HG03039 (cell line): ENCODE results near the gene FAHD2A.
"Not testable (repeated sequence)": the region's sequence is repeated elsewhere in the genome, so short reads cannot be mapped to it uniquely, and the experiment has no call there.

ENCODE experiments used
- ATAC-seq: cut with Tn5 transposase; IDR thresholded peaks from one replicate; pipeline ENCODE4 v1.9.1; 2021; ENCODE audit warnings: mild to moderate bottlenecking, moderate library complexity; ENCODE audit not compliant: unreplicated experiment

Gene FAHD2A, protein sequence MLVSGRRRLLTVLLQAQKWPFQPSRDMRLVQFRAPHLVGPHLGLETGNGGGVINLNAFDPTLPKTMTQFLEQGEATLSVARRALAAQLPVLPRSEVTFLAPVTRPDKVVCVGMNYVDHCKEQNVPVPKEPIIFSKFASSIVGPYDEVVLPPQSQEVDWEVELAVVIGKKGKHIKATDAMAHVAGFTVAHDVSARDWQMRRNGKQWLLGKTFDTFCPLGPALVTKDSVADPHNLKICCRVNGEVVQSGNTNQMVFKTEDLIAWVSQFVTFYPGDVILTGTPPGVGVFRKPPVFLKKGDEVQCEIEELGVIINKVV

DNA sequence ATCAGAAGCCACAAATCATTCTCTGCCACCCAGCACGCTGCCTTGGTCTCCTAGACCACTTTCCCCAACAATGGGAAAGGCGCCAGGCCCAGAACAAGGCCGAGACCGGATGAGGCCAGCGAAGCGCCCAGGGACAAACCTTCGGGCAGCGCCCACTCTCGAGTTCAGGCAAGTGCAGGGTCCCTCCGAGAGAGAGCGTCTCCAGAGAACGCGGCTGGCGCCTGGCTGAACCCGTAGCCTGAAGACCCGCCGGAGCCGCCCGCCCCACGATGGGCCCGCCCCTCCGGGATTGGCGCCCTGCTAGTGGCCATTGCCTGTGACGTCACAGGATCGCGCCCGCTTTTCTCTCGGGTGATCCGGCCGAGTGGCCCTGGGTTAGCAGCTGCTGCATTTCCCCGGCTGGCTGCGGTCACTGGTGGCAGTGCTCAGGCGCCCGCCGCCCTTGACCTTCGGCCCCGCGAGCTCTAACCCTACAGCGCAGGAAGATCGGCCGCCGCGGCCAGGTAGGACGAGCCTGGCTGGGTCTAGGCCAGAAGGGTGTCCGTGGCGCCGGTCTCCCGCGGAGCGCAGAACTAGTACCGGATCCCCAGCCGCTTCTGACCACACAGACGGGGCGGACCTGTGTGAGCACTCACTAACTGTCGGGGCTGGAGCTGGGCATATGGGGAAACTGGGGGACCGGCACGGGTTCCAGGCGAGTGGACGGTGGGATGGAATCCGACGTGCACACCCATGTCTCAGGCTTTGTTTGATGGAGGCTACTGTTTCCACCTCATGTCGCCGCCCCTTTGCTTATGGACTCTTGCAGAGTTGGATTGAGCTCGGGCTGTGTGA lies at the start of gene FAHD2A:
Gene FAHD2A (plus strand): TSS at position 339 of the 834 bp plus-strand sequence. CDS start 2,851 bp downstream, outside the sequence.
- ATAC-seq: peak; percentile 89

- ATAC-seq: no peak
Observed at GRCh38 chr2:95353055-95353575, 49.4 kb upstream of the FAHD2A start.

- ATAC-seq: no peak
Observed at GRCh38 chr2:95353613-95354468, 48.7 kb upstream of the FAHD2A start.

DNA sequence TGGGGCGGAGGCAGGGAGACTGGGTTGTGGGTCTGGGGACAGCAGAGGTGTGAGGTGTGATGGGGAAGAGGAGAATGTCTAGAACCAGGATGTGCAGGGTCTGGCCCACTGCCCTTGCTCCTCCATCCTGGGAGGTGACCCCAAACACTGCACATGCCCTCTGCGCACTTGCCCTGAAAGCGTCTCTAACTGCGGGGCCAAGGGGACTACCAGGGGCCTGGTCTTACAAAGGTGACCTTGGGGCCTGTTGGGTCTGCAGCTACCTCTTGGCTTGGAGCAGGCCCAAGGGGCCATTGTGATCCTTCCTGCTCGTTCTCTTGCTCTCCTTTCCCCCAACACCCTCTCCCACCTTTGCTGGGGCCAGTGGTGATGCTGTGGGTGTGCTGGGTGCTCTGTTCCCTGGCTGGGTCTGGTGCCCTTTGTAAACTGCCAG lies 48.0 kb upstream of the FAHD2A start:
- no peak for ATAC-seq

DNA sequence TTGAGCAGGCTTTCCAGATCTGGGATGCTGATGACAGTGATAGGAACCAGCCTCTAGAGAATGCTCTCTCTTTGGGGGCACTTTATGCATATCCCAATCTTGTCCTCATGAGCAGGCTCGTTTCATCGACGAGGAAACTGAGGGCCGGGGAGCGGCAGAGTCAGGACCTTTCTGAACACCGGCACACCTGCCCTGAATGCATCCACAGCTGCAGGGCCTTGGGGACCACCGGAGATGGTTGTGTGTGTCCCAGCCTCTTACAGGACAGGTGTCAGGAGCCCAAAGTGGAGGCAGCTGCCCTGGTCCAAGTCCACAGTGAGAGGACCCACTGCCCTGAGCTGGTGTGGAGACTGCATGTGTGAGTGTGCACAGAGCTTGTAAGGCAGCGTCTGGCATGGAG lies 47.6 kb upstream of the FAHD2A start:
- no peak for ATAC-seq

- ATAC-seq: not testable (repeated sequence)
Observed at GRCh38 chr2:95355486-95355885, 47.0 kb upstream of the FAHD2A start.

GRCh38 chr2:95356821-95357700 lies 45.4 kb upstream of the FAHD2A start:
- no peak for ATAC-seq

GRCh38 chr2:95357717-95358280 lies 44.7 kb upstream of the FAHD2A start:
- no peak for ATAC-seq

DNA sequence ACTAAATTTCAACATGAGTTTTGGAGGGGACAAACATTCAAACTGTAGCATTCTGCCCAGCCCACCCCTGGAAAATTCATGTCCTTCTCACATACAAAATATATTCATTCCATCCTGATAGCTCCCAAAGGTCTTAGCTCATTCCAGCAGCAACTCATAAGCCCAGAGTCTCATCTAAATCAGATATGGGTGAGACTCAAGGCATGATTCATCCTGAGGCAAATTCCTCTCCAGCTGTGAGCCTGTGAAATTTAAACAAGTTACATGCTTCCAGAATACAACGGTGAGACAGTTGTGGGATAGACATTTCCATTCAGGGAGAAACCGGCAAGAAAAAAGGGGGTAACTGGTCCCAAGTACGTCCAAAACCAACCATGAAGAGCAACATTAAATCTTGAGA lies 43.5 kb upstream of the FAHD2A start:
- no peak for ATAC-seq

GRCh38 chr2:95359501-95359930 lies 43.0 kb upstream of the FAHD2A start:
- no peak for ATAC-seq

- no peak for ATAC-seq
Observed at GRCh38 chr2:95361216-95361980, 41.1 kb upstream of the FAHD2A start.

DNA sequence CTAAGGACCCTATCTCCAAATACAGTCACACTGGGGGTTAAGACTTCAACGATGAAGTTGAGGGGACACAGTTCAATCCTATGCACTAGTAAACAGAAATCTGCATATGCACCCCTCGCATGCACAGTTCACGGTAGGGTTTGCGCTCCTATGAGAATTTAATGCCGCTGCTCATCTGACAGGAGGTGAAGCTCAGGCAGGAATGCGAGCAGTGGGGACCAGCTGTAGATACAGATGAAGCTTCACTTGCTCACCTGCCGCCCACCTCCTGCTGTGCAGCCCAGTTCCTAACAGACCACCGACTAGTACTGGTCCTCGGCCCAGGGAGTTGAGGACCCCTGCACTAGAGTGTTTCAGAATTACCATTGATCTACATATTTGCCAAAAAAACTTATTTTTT lies 40.0 kb upstream of the FAHD2A start:
- no peak for ATAC-seq

DNA sequence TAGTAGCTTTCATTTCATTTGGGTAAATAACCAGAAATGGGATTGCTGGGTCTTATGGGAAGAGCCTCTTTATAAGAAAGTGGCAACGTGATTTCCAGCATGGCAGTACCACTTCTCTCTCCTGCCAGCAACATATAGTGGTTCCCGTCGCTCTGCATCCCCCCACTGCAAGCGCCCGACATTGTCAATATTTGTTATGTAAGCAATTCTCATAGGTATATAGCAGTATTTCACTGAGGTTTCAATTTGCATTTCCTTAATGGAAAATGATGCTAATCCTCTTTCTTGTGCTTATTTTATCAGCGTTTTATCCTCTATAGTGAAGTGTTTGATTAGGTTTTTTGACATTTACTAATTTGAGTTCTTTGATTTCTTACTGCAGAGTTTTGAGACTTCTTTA lies 36.0 kb upstream of the FAHD2A start:
- no peak for ATAC-seq

GRCh38 chr2:95372216-95372829 lies 30.2 kb upstream of the FAHD2A start:
- ATAC-seq: no peak

DNA sequence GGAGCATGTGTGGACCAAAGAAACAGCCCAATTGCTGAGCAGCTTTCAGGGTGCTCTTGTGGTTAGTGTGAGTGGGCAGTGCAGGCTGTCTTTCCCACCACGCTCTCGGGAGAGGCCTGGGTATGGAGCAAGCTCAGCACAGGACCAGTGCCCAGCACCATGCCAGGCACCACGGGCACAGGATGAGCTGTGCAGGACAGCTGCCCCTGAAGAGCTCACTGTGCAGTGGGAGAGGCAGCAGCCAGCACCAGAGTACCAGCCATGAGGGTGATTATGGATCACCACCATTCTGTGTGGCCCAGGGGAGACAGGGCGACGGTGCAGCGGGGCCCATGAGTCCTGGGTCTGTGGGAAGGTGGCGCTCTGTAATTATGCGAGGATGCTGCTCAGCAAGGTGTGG lies 29.7 kb upstream of the FAHD2A start:
- no peak for ATAC-seq

- ATAC-seq: no peak
Observed at GRCh38 chr2:95374029-95374428, 28.5 kb upstream of the FAHD2A start.

GRCh38 chr2:95374451-95374920 lies 28.0 kb upstream of the FAHD2A start:
- ATAC-seq: no peak

DNA sequence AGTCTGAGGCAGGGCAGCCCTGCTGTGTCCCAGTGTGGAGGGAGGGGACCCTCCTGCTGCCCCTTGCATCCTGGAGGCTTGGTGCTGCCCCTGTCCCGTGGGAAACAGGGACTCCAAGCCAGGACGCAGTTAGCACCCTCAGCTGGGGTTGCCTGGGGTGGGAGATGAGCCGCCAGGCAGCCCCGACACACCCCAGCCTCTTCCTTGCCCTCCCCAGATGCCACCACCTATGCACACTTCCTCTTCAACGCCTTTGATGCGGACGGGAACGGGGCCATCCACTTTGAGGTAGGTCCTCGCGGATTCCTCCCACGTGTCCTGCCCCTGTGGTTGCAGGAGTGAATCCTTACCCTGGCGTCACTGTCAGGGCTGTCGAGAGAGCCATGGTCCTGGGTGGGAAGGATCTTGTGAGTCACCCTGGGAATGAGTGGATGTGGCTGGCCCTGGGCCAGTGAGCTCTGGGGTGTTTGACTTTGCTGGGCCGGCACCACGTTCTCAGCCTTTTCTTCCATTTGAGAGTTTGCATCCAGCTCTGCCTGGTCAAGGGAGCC lies 27.5 kb upstream of the FAHD2A start:
- ATAC-seq: no peak
